Activated CD4-positive, alpha-beta T cell treated with anti-CD3 and anti-CD28 coated beads for 36 hours (primary cell): ENCODE measurements around the gene KCNK3. TPM values are rescaled to one million over a fixed set of nuclear protein-coding genes. Genes with fewer than 3 reads are reported as not detected.

Experiments used
- ATAC-seq: fragments of 200-7000 bp; cut with Tn5 transposase; one replicate; pipeline ENCODE4 v1.10.0; 2021; ENCODE audit warnings: mild to moderate bottlenecking, moderate library complexity
- CTCF ChIA-PET: fragments of 350-600 bp; sonication (Branson Sonifier 250); formaldehyde crosslinking; loops from one replicate; lab custom pipeline; 2021; ENCODE audit warnings: antibody characterized with exemption; lab: Charles Lee
- POLR2A ChIA-PET: fragments of 350-600 bp; sonication (Branson Sonifier 250); formaldehyde crosslinking; loops from one replicate; lab custom pipeline; 2021; ENCODE audit warnings: antibody characterized with exemption, inconsistent platforms; lab: Charles Lee
- DNase-seq: peaks from one replicate; pipeline ENCODE4 v3.0.0-alpha.2; 2020
- H3K27ac Mint-ChIP-seq: one replicate; pipeline ENCODE4 v1.8.0; 2021; ENCODE audit warnings: mixed read lengths
- H3K27me3 Mint-ChIP-seq: one replicate; pipeline ENCODE4 v1.8.0; 2021; ENCODE audit warnings: mixed read lengths
- H3K36me3 Mint-ChIP-seq: one replicate; pipeline ENCODE4 v1.8.0; 2021; ENCODE audit warnings: low read depth, mixed read lengths
- H3K4me1 Mint-ChIP-seq: one replicate; pipeline ENCODE4 v1.8.0; 2021; ENCODE audit warnings: mixed read lengths
- H3K4me3 Mint-ChIP-seq: one replicate; pipeline ENCODE4 v1.8.0; 2021; ENCODE audit warnings: mild to moderate bottlenecking, moderate library complexity, mixed read lengths
- H3K9me3 Mint-ChIP-seq: one replicate; pipeline ENCODE4 v1.8.0; 2021; ENCODE audit warnings: low read depth, mixed read lengths
- intact Hi-C, 2 experiments: fragments of 100-400 bp; cut with DNase I in 1 of 2; cut with micrococcal nuclease in 1 of 2; formaldehyde crosslinking; loops; one replicate each; pipeline versions ENCODE4 v1.14.2 to v1.15.1; 2022 to 2024; cut with DNase I, micrococcal nuclease
- total RNA-seq, 2 experiments: library from RNA; stranded (reverse); gene quantifications; one replicate each; pipeline ENCODE4 v1.2.3, GENCODE V29; 2021

KCNK3 gene
- total RNA-seq, 2 experiments from 2014 or later = not detected

GRCh38 chr2:26668856-26669750, 23.4 kb upstream of the KCNK3 start:
- no peak for ATAC-seq
- H3K4me3 Mint-ChIP-seq = no peak overlapping the region
- ChIA-PET CTCF (no interaction called here), POLR2A (no interaction called here)
- intact Hi-C loops = no loop called here
- no peaks in the 10 kb centered on the region for H3K9me3 Mint-ChIP-seq
- no peaks in the 10 kb centered on the region for H3K36me3 Mint-ChIP-seq
- H3K27ac Mint-ChIP-seq = no peak overlapping the region
- peaks cover 31% of the 10 kb centered on the region for H3K27me3 Mint-ChIP-seq
- DNase-seq = no peak
- no peaks in the 10 kb centered on the region for H3K4me1 Mint-ChIP-seq

GRCh38 chr2:26670171-26670570, 22.4 kb upstream of the KCNK3 start:
- ATAC-seq = no peak
- peaks cover 31% of the 10 kb centered on the region for H3K27me3 Mint-ChIP-seq
- intact Hi-C loops = no loop called here
- ChIA-PET POLR2A (no interaction called here), CTCF (no interaction called here)
- H3K36me3 Mint-ChIP-seq = no peaks in the 10 kb centered on the region
- H3K27ac Mint-ChIP-seq = no peak overlapping the region
- H3K9me3 Mint-ChIP-seq = no peaks in the 10 kb centered on the region
- H3K4me3 Mint-ChIP-seq = no peak overlapping the region
- no peak for DNase-seq
- no peaks in the 10 kb centered on the region for H3K4me1 Mint-ChIP-seq

GRCh38 chr2:26670931-26671460, 21.5 kb upstream of the KCNK3 start:
- intact Hi-C loops = no loop called here
- Mint-ChIP-seq H3K27ac (no peak overlapping the region), H3K9me3 (no peaks in the 10 kb centered on the region), H3K36me3 (no peaks in the 10 kb centered on the region), H3K27me3 (peaks cover 28% of the 10 kb centered on the region), H3K4me1 (no peaks in the 10 kb centered on the region), H3K4me3 (no peak overlapping the region)
- ChIA-PET POLR2A (no interaction called here), CTCF (interaction anchor here (0.6 kb wide), 1 partner anchor 45 kb away, joined by 3 read pairs; no protein-coding TSS in a partner anchor)
- ATAC-seq = no peak
- no peak for DNase-seq

GRCh38 chr2:26671691-26672090, 20.8 kb upstream of the KCNK3 start:
- ChIA-PET CTCF (interaction anchor here (0.5 to 0.6 kb wide), 2 partner anchors 34 to 46 kb away, joined by 3 read pairs; no protein-coding TSS in a partner anchor), POLR2A (no interaction called here)
- H3K4me3 Mint-ChIP-seq = no peak overlapping the region
- H3K27ac Mint-ChIP-seq = no peak overlapping the region
- no peaks in the 10 kb centered on the region for H3K36me3 Mint-ChIP-seq
- H3K27me3 Mint-ChIP-seq = peaks cover 27% of the 10 kb centered on the region
- intact Hi-C loops = no loop called here
- DNase-seq (no peak), ATAC-seq (no peak)
- H3K4me1 Mint-ChIP-seq = no peaks in the 10 kb centered on the region
- H3K9me3 Mint-ChIP-seq = no peaks in the 10 kb centered on the region

GRCh38 chr2:26672112-26672817, 20.3 kb upstream of the KCNK3 start:
- ChIA-PET POLR2A (no interaction called here), CTCF (interaction anchor here (0.5 kb wide), 2 partner anchors 34 to 71 kb away, joined by 3 read pairs; no protein-coding TSS in a partner anchor)
- no peaks in the 10 kb centered on the region for H3K4me1 Mint-ChIP-seq
- H3K36me3 Mint-ChIP-seq = no peaks in the 10 kb centered on the region
- ATAC-seq = no peak
- intact Hi-C loops = no loop called here
- no peak overlapping the region for H3K4me3 Mint-ChIP-seq
- peaks cover 25% of the 10 kb centered on the region for H3K27me3 Mint-ChIP-seq
- DNase-seq = no peak
- no peaks in the 10 kb centered on the region for H3K9me3 Mint-ChIP-seq
- no peak overlapping the region for H3K27ac Mint-ChIP-seq

- H3K36me3 Mint-ChIP-seq = no peaks in the 10 kb centered on the region
- intact Hi-C loops = no loop called here
- H3K4me3 Mint-ChIP-seq = no peak overlapping the region
- no peak for ATAC-seq
- no peak for DNase-seq
- H3K4me1 Mint-ChIP-seq = no peaks in the 10 kb centered on the region
- H3K27me3 Mint-ChIP-seq = peaks cover 21% of the 10 kb centered on the region
- ChIA-PET POLR2A (no interaction called here), CTCF (interaction anchor here (0.5 kb wide), 1 partner anchor 71 kb away, joined by 3 read pairs; no protein-coding TSS in a partner anchor)
- no peaks in the 10 kb centered on the region for H3K9me3 Mint-ChIP-seq
- H3K27ac Mint-ChIP-seq = no peak overlapping the region
Measured at GRCh38 chr2:26672818-26673393, 19.6 kb upstream of the KCNK3 start.

- DNase-seq (no peak), ATAC-seq (no peak)
- H3K4me1 Mint-ChIP-seq = no peaks in the 10 kb centered on the region
- intact Hi-C loops = no loop called here
- no peak overlapping the region for H3K4me3 Mint-ChIP-seq
- CTCF ChIA-PET = interaction anchor here (0.6 kb wide), 1 partner anchor 152 kb away, joined by 4 read pairs; no protein-coding TSS in a partner anchor
- peaks cover 19% of the 10 kb centered on the region for H3K27me3 Mint-ChIP-seq
- no peaks in the 10 kb centered on the region for H3K36me3 Mint-ChIP-seq
- H3K27ac Mint-ChIP-seq = no peak overlapping the region
- no peaks in the 10 kb centered on the region for H3K9me3 Mint-ChIP-seq
- POLR2A ChIA-PET = no interaction called here
Measured at GRCh38 chr2:26674002-26674751, 18.3 kb upstream of the KCNK3 start.

GRCh38 chr2:26674771-26675170, 17.8 kb upstream of the KCNK3 start:
- CTCF ChIA-PET = no interaction called here
- no peak overlapping the region for H3K27ac Mint-ChIP-seq
- intact Hi-C loops = no loop called here
- H3K9me3 Mint-ChIP-seq = no peaks in the 10 kb centered on the region
- no peaks in the 10 kb centered on the region for H3K4me1 Mint-ChIP-seq
- DNase-seq (no peak), ATAC-seq (no peak)
- H3K36me3 Mint-ChIP-seq = no peaks in the 10 kb centered on the region
- H3K4me3 Mint-ChIP-seq = no peak overlapping the region
- POLR2A ChIA-PET = no interaction called here
- H3K27me3 Mint-ChIP-seq = peaks cover 19% of the 10 kb centered on the region

- Mint-ChIP-seq H3K9me3 (no peaks in the 10 kb centered on the region), H3K4me3 (no peak overlapping the region), H3K36me3 (no peaks in the 10 kb centered on the region), H3K27me3 (peaks cover 10% of the 10 kb centered on the region), H3K4me1 (no peaks in the 10 kb centered on the region), H3K27ac (no peak overlapping the region)
- ChIA-PET CTCF (no interaction called here), POLR2A (no interaction called here)
- intact Hi-C loops = no loop called here
- no peak for DNase-seq
- no peak for ATAC-seq
Measured at GRCh38 chr2:26675651-26676255, 16.8 kb upstream of the KCNK3 start.

GRCh38 chr2:26678035-26678434, 14.5 kb upstream of the KCNK3 start:
- POLR2A ChIA-PET = interaction anchor here (0.7 kb wide), 1 partner anchor 180 kb away, joined by 3 read pairs; no protein-coding TSS in a partner anchor
- Mint-ChIP-seq H3K27ac (no peak overlapping the region), H3K4me1 (no peaks in the 10 kb centered on the region)

More at GRCh38 chr2:26678035-26678434, 14.5 kb upstream of the KCNK3 start:
- Mint-ChIP-seq H3K27me3 (peaks cover 12% of the 10 kb centered on the region), H3K36me3 (no peaks in the 10 kb centered on the region), H3K9me3 (no peaks in the 10 kb centered on the region), H3K4me3 (no peak overlapping the region)
- ATAC-seq = no peak
- CTCF ChIA-PET = interaction anchor here (0.8 kb wide), 1 partner anchor 42 kb away, joined by 3 read pairs; no protein-coding TSS in a partner anchor
- DNase-seq = no peak
- intact Hi-C loops = no loop called here
